LHCN-M2 (cell line): ENCODE data around the gene ZMIZ1. TPM values are rescaled to one million over a fixed set of nuclear protein-coding genes. Genes with fewer than 3 reads are reported as not detected.
A peak's percentile ranks its signal among the peaks of the same experiment; 100 is the strongest.

Source experiments
- DNase-seq: peaks from one replicate; pipeline ENCODE4 v3.0.0-alpha.2; 2012; ENCODE audit warnings: low read depth
- total RNA-seq: library from RNA; depleted of rRNA; stranded (reverse); fragments of >200 nt; gene quantifications from 2 replicates; pipeline ENCODE4 v1.2.3, GENCODE V29; 2014

Gene ZMIZ1
- total RNA-seq, 1 experiment from 2014 or later: 12.5 TPM

- no peak for DNase-seq
Observed at GRCh38 chr10:79184657-79185056, 115.9 kb downstream of the ZMIZ1 start.

- peak; percentile 75 for DNase-seq
Observed at GRCh38 chr10:79185067-79185774, 116.5 kb downstream of the ZMIZ1 start.

GRCh38 chr10:79185796-79186374, 117.1 kb downstream of the ZMIZ1 start:
- DNase-seq: no peak

GRCh38 chr10:79186486-79187120, 117.8 kb downstream of the ZMIZ1 start:
- no peak for DNase-seq

- no peak for DNase-seq
Observed at GRCh38 chr10:79187121-79187940, 118.6 kb downstream of the ZMIZ1 start.

GRCh38 chr10:79188154-79188965, 119.6 kb downstream of the ZMIZ1 start:
- DNase-seq: no peak

- DNase-seq: no peak
Observed at GRCh38 chr10:79189181-79189580, 120.4 kb downstream of the ZMIZ1 start.

- DNase-seq: peak; percentile 86
Observed at GRCh38 chr10:79189853-79190435, 121.2 kb downstream of the ZMIZ1 start.

GRCh38 chr10:79190740-79191261, 122.0 kb downstream of the ZMIZ1 start:
- DNase-seq: no peak

- peak; percentile 70 for DNase-seq
Observed at GRCh38 chr10:79191951-79192676, 123.3 kb downstream of the ZMIZ1 start.

GRCh38 chr10:79192677-79193003, 123.9 kb downstream of the ZMIZ1 start:
- DNase-seq: peak; percentile 88

GRCh38 chr10:79193694-79194382, 125.1 kb downstream of the ZMIZ1 start:
- no peak for DNase-seq

GRCh38 chr10:79195091-79195923, 126.5 kb downstream of the ZMIZ1 start:
- DNase-seq: peak; percentile 71

GRCh38 chr10:79196470-79197461, 128.0 kb downstream of the ZMIZ1 start:
- peak; percentile 38 for DNase-seq

GRCh38 chr10:79197558-79197957, 128.8 kb downstream of the ZMIZ1 start:
- no peak for DNase-seq

- DNase-seq: no peak
Observed at GRCh38 chr10:79200346-79200745, 131.6 kb downstream of the ZMIZ1 start.

GRCh38 chr10:79201706-79202105, 132.9 kb downstream of the ZMIZ1 start:
- no peak for DNase-seq
